Rectal smooth muscle tissue (tissue), 1 donor: ENCODE measurements around the gene PDE2A.

ENCODE experiments used
- H3K27ac ChIP-seq: one replicate; pipeline ENCODE4 v1.7.0; 2013; ENCODE audit warnings: low read depth, low read length, inconsistent platforms
- H3K27me3 ChIP-seq: one replicate; pipeline ENCODE4 v1.7.0; 2013; ENCODE audit warnings: low read length; ENCODE audit not compliant: control insufficient read depth, insufficient read depth
- H3K36me3 ChIP-seq: one replicate; pipeline ENCODE4 v1.7.0; 2013; ENCODE audit warnings: low read length; ENCODE audit not compliant: control insufficient read depth, insufficient read depth
- H3K4me1 ChIP-seq: one replicate; pipeline ENCODE4 v1.7.0; 2013; ENCODE audit warnings: low read length; ENCODE audit not compliant: control insufficient read depth, insufficient read depth
- H3K4me3 ChIP-seq: one replicate; pipeline ENCODE4 v1.7.0; 2013; ENCODE audit warnings: low read length
- H3K9ac ChIP-seq: one replicate; pipeline ENCODE4 v1.7.0; 2013; ENCODE audit warnings: low read length

Gene PDE2A

GRCh38 chr11:72673943-72674828 is at the start of gene PDE2A:
PDE2A (minus strand) TSS chr11:72674422; CDS start chr11:72674207, 215 bp downstream.
- no peaks in the 10 kb centered on the region for H3K36me3 ChIP-seq
- no peak within 1 kb of the TSS for H3K4me3 ChIP-seq
- no peak within 1 kb of the TSS for H3K27ac ChIP-seq
- H3K4me1 ChIP-seq = no peaks in the 10 kb centered on the region
- peaks cover 20% of the 10 kb centered on the region for H3K27me3 ChIP-seq
- no peak within 1 kb of the TSS for H3K9ac ChIP-seq

DNA sequence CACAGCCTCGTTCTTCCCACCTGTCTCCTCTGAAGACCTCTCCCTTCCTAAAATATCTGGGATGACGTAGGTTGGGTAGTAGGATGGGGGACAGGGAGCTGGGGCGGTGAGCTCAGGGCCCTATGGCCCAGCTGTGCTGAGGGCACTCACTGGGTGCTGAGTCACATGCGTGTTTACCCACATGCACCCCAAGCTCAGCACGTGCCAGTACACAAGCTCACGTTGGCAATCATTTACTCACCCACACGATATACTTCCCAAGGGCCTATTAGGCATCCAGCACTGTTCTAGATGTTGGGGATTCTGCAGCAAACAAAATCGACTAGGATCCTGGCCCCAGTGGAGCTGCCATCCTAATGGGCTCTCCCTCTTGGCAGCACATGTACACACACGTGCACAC is 49.3 kb upstream of the PDE2A start:
- Histone ChIP-seq H3K4me1 (peaks cover 25% of the 10 kb centered on the region), H3K36me3 (no peaks in the 10 kb centered on the region), H3K4me3 (no peak overlapping the region), H3K27ac (no peak overlapping the region), H3K9ac (no peak overlapping the region), H3K27me3 (no peaks in the 10 kb centered on the region)

GRCh38 chr11:72722050-72722748 is 48.0 kb upstream of the PDE2A start:
- peak overlapping the region; percentile 66 for H3K9ac ChIP-seq
- peak overlapping the region; percentile 88 for H3K27ac ChIP-seq
- H3K4me1 ChIP-seq = peaks cover 25% of the 10 kb centered on the region
- no peaks in the 10 kb centered on the region for H3K27me3 ChIP-seq
- peaks cover 2% of the 10 kb centered on the region for H3K36me3 ChIP-seq
- H3K4me3 ChIP-seq = peak overlapping the region; percentile 92

DNA sequence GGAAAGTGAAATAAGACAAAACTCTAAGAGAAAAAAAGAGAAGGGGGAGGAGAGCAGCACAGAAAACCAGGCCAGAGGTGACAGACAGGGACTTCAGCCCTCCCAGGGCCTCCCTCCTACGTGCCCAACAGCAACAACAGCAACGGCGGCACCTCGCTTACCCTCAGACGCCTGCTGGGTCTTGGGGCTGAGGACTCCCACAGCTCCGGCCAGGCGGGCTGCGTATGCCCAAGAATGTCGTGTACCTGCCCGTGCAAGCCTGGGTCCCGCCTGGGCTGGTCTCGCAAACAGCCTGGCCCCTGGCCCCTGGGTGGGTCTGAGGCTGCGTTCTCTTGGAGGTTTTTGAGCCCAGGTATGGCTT is 47.4 kb upstream of the PDE2A start:
- Histone ChIP-seq H3K36me3 (peaks cover 2% of the 10 kb centered on the region), H3K4me3 (peak overlapping the region; percentile 92), H3K27me3 (no peaks in the 10 kb centered on the region), H3K27ac (peak overlapping the region; percentile 88), H3K9ac (peak overlapping the region; percentile 66), H3K4me1 (peaks cover 27% of the 10 kb centered on the region)

DNA sequence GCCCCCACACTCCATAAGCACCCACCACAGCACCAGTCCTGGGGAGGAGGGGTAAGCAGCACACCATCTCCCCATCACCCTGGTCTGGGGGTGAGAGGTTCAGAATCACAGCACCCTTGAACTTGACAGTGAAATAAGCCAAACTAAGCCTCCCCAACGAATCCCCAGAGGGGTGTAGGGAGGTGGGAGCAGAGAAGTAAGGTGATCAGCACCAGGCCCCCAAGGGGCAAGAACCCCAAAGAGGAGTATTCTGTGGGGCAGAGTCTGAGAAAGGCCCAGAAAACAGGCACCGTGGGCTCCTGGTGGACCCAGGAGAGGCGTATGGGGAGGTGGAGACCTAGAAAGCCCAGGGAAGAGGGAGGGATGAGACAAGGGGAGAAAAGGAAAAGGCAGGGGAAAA is 47.1 kb upstream of the PDE2A start:
- peak overlapping the region; percentile 11 for H3K27ac ChIP-seq
- H3K9ac ChIP-seq = peak overlapping the region; percentile 66
- H3K36me3 ChIP-seq = peaks cover 2% of the 10 kb centered on the region
- H3K27me3 ChIP-seq = no peaks in the 10 kb centered on the region
- peak overlapping the region; percentile 92 for H3K4me3 ChIP-seq
- H3K4me1 ChIP-seq = peaks cover 29% of the 10 kb centered on the region

GRCh38 chr11:72720784-72721183 is 46.6 kb upstream of the PDE2A start:
- no peaks in the 10 kb centered on the region for H3K27me3 ChIP-seq
- H3K27ac ChIP-seq = no peak overlapping the region
- peak overlapping the region; percentile 66 for H3K9ac ChIP-seq
- peaks cover 29% of the 10 kb centered on the region for H3K4me1 ChIP-seq
- H3K4me3 ChIP-seq = peak overlapping the region; percentile 92
- H3K36me3 ChIP-seq = peaks cover 2% of the 10 kb centered on the region

GRCh38 chr11:72720047-72720446 is 45.8 kb upstream of the PDE2A start:
- no peak overlapping the region for H3K27ac ChIP-seq
- peaks cover 26% of the 10 kb centered on the region for H3K4me1 ChIP-seq
- no peaks in the 10 kb centered on the region for H3K27me3 ChIP-seq
- H3K36me3 ChIP-seq = peaks cover 2% of the 10 kb centered on the region
- no peak overlapping the region for H3K9ac ChIP-seq
- peak overlapping the region; percentile 92 for H3K4me3 ChIP-seq

- Histone ChIP-seq H3K4me3 (peak overlapping the region; percentile 92), H3K27ac (no peak overlapping the region), H3K9ac (no peak overlapping the region), H3K4me1 (peaks cover 26% of the 10 kb centered on the region), H3K36me3 (peaks cover 2% of the 10 kb centered on the region), H3K27me3 (no peaks in the 10 kb centered on the region)
Observed at GRCh38 chr11:72719551-72719950, 45.3 kb upstream of the PDE2A start.

GRCh38 chr11:72719144-72719543 is 44.9 kb upstream of the PDE2A start:
- no peak overlapping the region for H3K9ac ChIP-seq
- peaks cover 26% of the 10 kb centered on the region for H3K4me1 ChIP-seq
- H3K27me3 ChIP-seq = no peaks in the 10 kb centered on the region
- peaks cover 2% of the 10 kb centered on the region for H3K36me3 ChIP-seq
- no peak overlapping the region for H3K4me3 ChIP-seq
- no peak overlapping the region for H3K27ac ChIP-seq

DNA sequence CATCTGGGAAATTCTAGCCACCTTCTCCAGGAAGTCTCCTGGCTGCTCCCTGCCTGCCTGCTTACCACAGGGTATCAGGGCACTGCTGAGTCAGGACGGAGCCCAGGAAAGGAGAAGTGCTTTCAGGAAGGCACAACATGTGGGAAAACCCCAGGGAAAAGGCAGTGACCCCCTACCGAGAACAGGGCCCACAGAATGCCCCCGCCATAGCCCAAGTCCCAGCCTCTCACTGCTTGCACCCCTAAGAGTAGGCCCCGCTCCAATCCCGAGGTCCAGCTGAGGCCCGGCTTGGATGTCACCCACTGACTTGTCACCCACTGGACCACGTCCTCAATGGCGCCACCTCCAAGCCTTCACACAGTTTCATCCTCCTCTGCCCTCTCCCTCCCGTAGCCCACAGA is 43.9 kb upstream of the PDE2A start:
- H3K27me3 ChIP-seq = no peaks in the 10 kb centered on the region
- no peak overlapping the region for H3K9ac ChIP-seq
- H3K4me1 ChIP-seq = peaks cover 26% of the 10 kb centered on the region
- H3K36me3 ChIP-seq = peaks cover 2% of the 10 kb centered on the region
- no peak overlapping the region for H3K27ac ChIP-seq
- no peak overlapping the region for H3K4me3 ChIP-seq

- no peak overlapping the region for H3K27ac ChIP-seq
- peaks cover 22% of the 10 kb centered on the region for H3K4me1 ChIP-seq
- no peak overlapping the region for H3K4me3 ChIP-seq
- H3K27me3 ChIP-seq = no peaks in the 10 kb centered on the region
- no peak overlapping the region for H3K9ac ChIP-seq
- H3K36me3 ChIP-seq = peaks cover 6% of the 10 kb centered on the region
Observed at GRCh38 chr11:72716788-72717435, 42.7 kb upstream of the PDE2A start.

- no peak overlapping the region for H3K9ac ChIP-seq
- H3K27ac ChIP-seq = no peak overlapping the region
- no peak overlapping the region for H3K4me3 ChIP-seq
- peaks cover 22% of the 10 kb centered on the region for H3K4me1 ChIP-seq
- H3K36me3 ChIP-seq = peaks cover 6% of the 10 kb centered on the region
- no peaks in the 10 kb centered on the region for H3K27me3 ChIP-seq
Observed at GRCh38 chr11:72716290-72716689, 42.1 kb upstream of the PDE2A start.
